Activated CD8-positive, alpha-beta memory T cell treated with anti-CD3 and anti-CD28 coated beads, Interleukin-2, amount 50 U/mL, for 1 hour (primary cell): ENCODE results near the gene UBAP2.
"Not testable (repeated sequence)": the region's sequence is repeated elsewhere in the genome, so short reads cannot be mapped to it uniquely, and the experiment has no call there.

ENCODE experiments used
- DNase-seq: peaks from one replicate; pipeline ENCODE4 v3.0.0-alpha.2; 2020; ENCODE audit errors: extremely low read depth

UBAP2 gene

GRCh38 chr9:34047864-34048726 is 592 bp downstream of the UBAP2 start:
- peak; percentile 13 for DNase-seq

GRCh38 chr9:34046784-34047379 is 1.8 kb downstream of the UBAP2 start:
- DNase-seq: no peak

- DNase-seq: no peak
Observed at GRCh38 chr9:34045903-34046302, 2.8 kb downstream of the UBAP2 start.

- DNase-seq: not testable (repeated sequence)
Observed at GRCh38 chr9:34042074-34042473, 6.6 kb downstream of the UBAP2 start.

- DNase-seq: not testable (repeated sequence)
Observed at GRCh38 chr9:34038851-34039250, 9.8 kb downstream of the UBAP2 start.

GRCh38 chr9:34037626-34038025 is 11.1 kb downstream of the UBAP2 start:
- no peak for DNase-seq

GRCh38 chr9:34036625-34037024 is 12.1 kb downstream of the UBAP2 start:
- DNase-seq: no peak

- no peak for DNase-seq
Observed at GRCh38 chr9:34035656-34036055, 13.0 kb downstream of the UBAP2 start.

GRCh38 chr9:34034698-34035065 is 14.0 kb downstream of the UBAP2 start:
- DNase-seq: no peak

GRCh38 chr9:34032631-34033030 is 16.1 kb downstream of the UBAP2 start:
- DNase-seq: no peak

GRCh38 chr9:34027845-34028574 is 20.7 kb downstream of the UBAP2 start:
- no peak for DNase-seq

GRCh38 chr9:34025811-34026210 is 22.9 kb downstream of the UBAP2 start:
- no peak for DNase-seq

GRCh38 chr9:34025062-34025461 is 23.6 kb downstream of the UBAP2 start:
- no peak for DNase-seq

- not testable (repeated sequence) for DNase-seq
Observed at GRCh38 chr9:34024476-34024875, 24.2 kb downstream of the UBAP2 start.

GRCh38 chr9:34016149-34016548 is 32.5 kb downstream of the UBAP2 start:
- DNase-seq: no peak

GRCh38 chr9:34010979-34011378 is 37.7 kb downstream of the UBAP2 start:
- no peak for DNase-seq

- no peak for DNase-seq
Observed at GRCh38 chr9:34001951-34002350, 46.7 kb downstream of the UBAP2 start.

- DNase-seq: no peak
Observed at GRCh38 chr9:34001298-34001697, 47.4 kb downstream of the UBAP2 start.

GRCh38 chr9:33995449-33995848 is 53.2 kb downstream of the UBAP2 start:
- no peak for DNase-seq

- DNase-seq: no peak
Observed at GRCh38 chr9:33993104-33993503, 55.6 kb downstream of the UBAP2 start.

- no peak for DNase-seq
Observed at GRCh38 chr9:33992632-33993031, 56.1 kb downstream of the UBAP2 start.

- DNase-seq: no peak
Observed at GRCh38 chr9:33988219-33988890, 60.3 kb downstream of the UBAP2 start.
